Spleen (tissue), 11 donors: ENCODE results near the gene ERG28. TPM values are rescaled to one million over a fixed set of nuclear protein-coding genes. Genes with fewer than 3 reads are reported as not detected.

ENCODE experiments used
- DNase-seq: peaks from one replicate; pipeline ENCODE4 v3.0.0-alpha.2; 2020
- H3K27ac ChIP-seq, 8 donors: fragments of 200-600 bp; sonication (generic) in 7 of 8; 1 replicate in 4 of 8; 2 replicates in 4 of 8; pipeline versions ENCODE4 v1.5.0 to v1.8.0; 2016 to 2021; ENCODE audit warnings: inconsistent platforms in 4 of 8, mild to moderate bottlenecking in 4 of 8, moderate library complexity in 1 of 8
- H3K27me3 ChIP-seq, 7 donors: fragments of 200-600 bp; sonication (generic) in 6 of 7; replicated peaks in 1 of 7; 1 replicate in 4 of 7; 2 replicates in 3 of 7; pipeline versions ENCODE4 v1.5.0 to v1.8.0; 2016 to 2021; ENCODE audit warnings: inconsistent platforms in 3 of 7, mild to moderate bottlenecking in 1 of 7
- H3K36me3 ChIP-seq, 6 donors: fragments of 200-600 bp; sonication (generic) in 5 of 6; 1 replicate in 4 of 6; 2 replicates in 2 of 6; pipeline versions ENCODE4 v1.5.0 to v1.8.0; 2016 to 2021; ENCODE audit warnings: inconsistent platforms in 2 of 6
- H3K4me1 ChIP-seq, 6 donors: fragments of 200-600 bp; sonication (generic) in 5 of 6; 1 replicate in 3 of 6; 2 replicates in 3 of 6; pipeline versions ENCODE4 v1.5.0 to v1.8.0; 2016 to 2021; ENCODE audit warnings: inconsistent platforms in 3 of 6
- H3K4me3 ChIP-seq, 8 donors: fragments of 200-600 bp; sonication (generic) in 7 of 8; 1 replicate in 4 of 8; 2 replicates in 4 of 8; pipeline versions ENCODE4 v1.5.0 to v1.8.0; 2016 to 2021; ENCODE audit warnings: inconsistent platforms in 4 of 8, mild to moderate bottlenecking in 4 of 8, moderate library complexity in 2 of 8
- H3K9me3 ChIP-seq, 8 donors: fragments of 200-600 bp; sonication (generic) in 7 of 8; 1 replicate in 4 of 8; 2 replicates in 4 of 8; pipeline versions ENCODE4 v1.5.0 to v1.8.0; 2016 to 2021; ENCODE audit warnings: inconsistent platforms in 4 of 8
- CTCF ChIP-seq, 11 experiments: fragments of 200-600 bp in 7 of 11; fragments of 450-650 bp in 4 of 11; sonication (generic) in 4 of 11; IDR thresholded peaks in 8 of 11; conservative IDR thresholded peaks in 3 of 11; 1 replicate in 7 of 11; 2 replicates in 4 of 11; pipeline versions ENCODE4 v1.4.0 to v1.8.0; 2016 to 2021; ENCODE audit warnings: antibody characterized with exemption in 11 of 11, inconsistent platforms in 4 of 11, mild to moderate bottlenecking in 1 of 11
- POLR2A ChIP-seq, 3 donors: fragments of 450-650 bp; IDR thresholded peaks; one replicate each; pipeline ENCODE4 v1.5.1; 2017; ENCODE audit warnings: antibody characterized with exemption in 3 of 3, mild to moderate bottlenecking in 1 of 3
- POLR2AphosphoS5 ChIP-seq, 3 donors: sonication (generic); formaldehyde crosslinking; IDR thresholded peaks; one replicate each; pipeline ENCODE4 v1.5.1; 2017; ENCODE audit warnings: antibody characterized with exemption in 3 of 3
- WGBS, 5 donors: extraction: QIAGEN DNeasy Blood & Tissue Kit in 3 of 5; methylation state at CpG; one replicate each; pipeline versions ENCODE4 v1.1.5 to v1.1.7; 2013 to 2018; 5-methylcytosine and 5-hydroxymethylcytosine counted together
- intact Hi-C: fragments of 100-400 bp; cut with DNase I; formaldehyde crosslinking; loops from one replicate; pipeline ENCODE4 v1.15.0; 2023; ENCODE audit warnings: low total_unique reads
- polyA plus RNA-seq, 3 donors: library from polyadenylated mRNA; stranded (reverse); fragments of 200-250 nt; gene quantifications; one replicate each; pipeline ENCODE4 v1.2.1, GENCODE V29; 2013
- total RNA-seq, 7 donors: library from RNA; depleted of rRNA in 3 of 7; stranded (reverse); fragments of >200 nt in 3 of 7; fragmentation: NEBNext Ultra II Directional in 4 of 7; extraction: Animal tissue kit (Norgen Biotek cat#: 25700) in 4 of 7; gene quantifications; one replicate each; pipeline versions ENCODE4 v1.1.0 to v1.2.1, GENCODE V29; 2016 to 2021
- donor health status: healthy with polysubstance abuse.
- donor health status: DM: no; HTN: no; CAD: no; lungs with moderate emphysema.
- donor health status: DM: no; HTN: no; CAD: no.
- donor health status: Bipolar disorder and iron deficiency.
- donor health status: healthy.
- donor health status: DM: no; HTN: no; CAD: no.
- donor health status: DM: yes; HTN: yes; CAD: no.

ERG28 gene
- total and polyA plus RNA-seq, 10 donors: 6.1 to 11.1 (median 7.8) TPM

- no peak for DNase-seq
- Histone ChIP-seq H3K4me1 (peaks cover 0 to 64% (median 21%) of the 10 kb centered on the region in 6 donors), H3K9me3 (peaks cover 0 to 17% (median 6%) of the 10 kb centered on the region in 8 donors), H3K27me3 (no peaks in the 10 kb centered on the region), H3K27ac (peak overlapping the region in 3 of 8 donors; percentile 5 to 79 (median 29)), H3K4me3 (no peak overlapping the region), H3K36me3 (no peaks in the 10 kb centered on the region)
- intact Hi-C loops: no loop called here
- TF ChIP-seq CTCF (IDR thresholded peaks at IDR 0.05 in 8 of 11, conservative IDR thresholded peaks at IDR 0.05 in 3 of 11): no peak
- TF ChIP-seq POLR2A (IDR thresholded peaks at IDR 0.05): no peak
- TF ChIP-seq POLR2AphosphoS5 (IDR thresholded peaks at IDR 0.05): no peak
- WGBS, 5 donors: 83 to 93% (median 85%) methylated on average over 4 of the region's 4 CpGs
Observed at GRCh38 chr14:75612157-75612556, 48.5 kb downstream of the ERG28 start.

GRCh38 chr14:75610834-75611233 is 49.8 kb downstream of the ERG28 start:
- peaks cover 0 to 62% (median 21%) of the 10 kb centered on the region in 6 donors for H3K4me1 ChIP-seq
- no peaks in the 10 kb centered on the region for H3K27me3 ChIP-seq
- TF ChIP-seq POLR2A (IDR thresholded peaks at IDR 0.05) (no peak), CTCF (IDR thresholded peaks at IDR 0.05 in 8 of 11, conservative IDR thresholded peaks at IDR 0.05 in 3 of 11) (no peak), POLR2AphosphoS5 (IDR thresholded peaks at IDR 0.05) (no peak)
- intact Hi-C loops: no loop called here
- 67 to 77% (median 73%) methylated on average over 4 of the region's 4 CpGs for WGBS, 5 donors
- peaks cover 0 to 19% (median 7%) of the 10 kb centered on the region in 8 donors for H3K9me3 ChIP-seq
- no peaks in the 10 kb centered on the region for H3K36me3 ChIP-seq
- no peak overlapping the region for H3K4me3 ChIP-seq
- H3K27ac ChIP-seq: peak overlapping the region in 6 of 8 donors; percentile 6 to 82 (median 76)
- no peak for DNase-seq

DNA sequence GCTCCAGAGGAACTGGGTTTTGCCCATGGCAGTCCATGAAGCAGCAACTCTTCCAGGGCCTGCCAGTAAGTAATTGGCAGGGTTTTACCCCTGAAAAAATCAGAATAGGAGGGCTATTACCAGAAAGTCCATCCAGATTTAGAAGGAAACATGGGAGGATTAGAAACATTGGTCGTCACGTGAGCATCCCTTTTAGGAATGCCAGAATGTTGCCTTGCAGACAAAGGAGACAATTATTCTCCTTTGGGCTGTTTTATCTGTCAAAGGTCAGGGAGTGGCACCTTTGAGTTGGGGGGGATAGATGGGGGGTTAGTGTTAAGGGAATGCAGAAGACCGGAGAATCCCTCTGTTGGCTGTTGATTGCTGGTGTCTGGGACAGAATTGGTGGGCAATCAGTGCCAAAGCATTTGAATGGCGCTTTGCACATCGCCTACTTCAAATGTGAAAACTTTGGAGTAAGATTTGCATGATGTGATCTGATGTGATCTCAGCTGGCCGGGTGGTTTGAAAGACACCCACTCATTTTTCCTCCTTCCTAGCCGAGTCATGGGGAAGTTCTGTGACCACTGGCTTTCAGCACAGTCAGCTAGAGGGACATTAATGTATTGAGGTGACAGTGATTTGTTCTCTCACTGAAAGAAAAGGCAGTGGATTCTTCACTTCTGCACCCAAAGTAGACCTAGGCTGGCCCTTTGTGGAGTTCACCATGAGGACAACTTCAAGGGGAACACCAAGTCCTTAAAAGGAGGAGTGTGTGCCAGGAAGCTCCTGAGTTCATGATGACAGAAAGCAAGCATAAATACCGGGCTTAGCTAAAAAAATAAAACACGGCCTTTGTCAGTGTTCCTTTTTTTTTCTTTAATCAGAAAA is 50.8 kb downstream of the ERG28 start:
- intact Hi-C loops: no loop called here
- Histone ChIP-seq H3K27ac (peak overlapping the region in 6 of 8 donors; percentile 6 to 82 (median 76)), H3K4me1 (peaks cover 0 to 61% (median 15%) of the 10 kb centered on the region in 6 donors), H3K4me3 (no peak overlapping the region), H3K9me3 (peaks cover 0 to 19% (median 7%) of the 10 kb centered on the region in 8 donors), H3K36me3 (no peaks in the 10 kb centered on the region), H3K27me3 (no peaks in the 10 kb centered on the region)
- DNase-seq: no peak
- 63 to 67% (median 64%) methylated on average over 9 of the region's 9 CpGs for WGBS, 5 donors
- no peak for TF ChIP-seq CTCF (IDR thresholded peaks at IDR 0.05 in 8 of 11, conservative IDR thresholded peaks at IDR 0.05 in 3 of 11)
- TF ChIP-seq POLR2AphosphoS5 (IDR thresholded peaks at IDR 0.05): peak in 1 of 3 donors; percentile 76

GRCh38 chr14:75609116-75609515 is 51.6 kb downstream of the ERG28 start:
- Histone ChIP-seq H3K4me1 (peaks cover 0 to 56% (median 11%) of the 10 kb centered on the region in 6 donors), H3K27ac (peak overlapping the region in 5 of 8 donors; percentile 6 to 82 (median 78))

More at GRCh38 chr14:75609116-75609515, 51.6 kb downstream of the ERG28 start:
- TF ChIP-seq CTCF (IDR thresholded peaks at IDR 0.05 in 8 of 11, conservative IDR thresholded peaks at IDR 0.05 in 3 of 11): no peak
- TF ChIP-seq POLR2AphosphoS5 (IDR thresholded peaks at IDR 0.05): no peak
- TF ChIP-seq POLR2A (IDR thresholded peaks at IDR 0.05): no peak
- WGBS, 5 donors: 81 to 92% (median 89%) methylated on average over 4 of the region's 4 CpGs
- H3K9me3 ChIP-seq: peaks cover 0 to 19% (median 7%) of the 10 kb centered on the region in 8 donors
- DNase-seq: no peak
- H3K36me3 ChIP-seq: no peaks in the 10 kb centered on the region
- no peaks in the 10 kb centered on the region for H3K27me3 ChIP-seq
- intact Hi-C loops: no loop called here
- no peak overlapping the region for H3K4me3 ChIP-seq
